HL-60 (cell line): ENCODE data around the gene EMC9.

Experiments used
- GABPA ChIP-seq: IDR thresholded peaks from 2 replicates; pipeline ENCODE4 v1.6.1; 2012; ENCODE audit warnings: low read depth
- POLR2AphosphoS5 ChIP-seq: IDR thresholded peaks from 2 replicates; pipeline ENCODE4 v1.6.1; 2012; ENCODE audit warnings: low read depth
- TF ChIP-seq, protein P1 (sequence below): IDR thresholded peaks from one replicate; pipeline ENCODE4 v1.5.1; 2011; ENCODE audit warnings: low read length, control low read depth, inconsistent platforms; ENCODE audit not compliant: insufficient read depth
- TF ChIP-seq, protein P2 (sequence below): IDR thresholded peaks from 2 replicates; pipeline ENCODE4 v1.6.1; 2012; ENCODE audit warnings: low read depth; ENCODE audit not compliant: insufficient replicate concordance

DNA sequence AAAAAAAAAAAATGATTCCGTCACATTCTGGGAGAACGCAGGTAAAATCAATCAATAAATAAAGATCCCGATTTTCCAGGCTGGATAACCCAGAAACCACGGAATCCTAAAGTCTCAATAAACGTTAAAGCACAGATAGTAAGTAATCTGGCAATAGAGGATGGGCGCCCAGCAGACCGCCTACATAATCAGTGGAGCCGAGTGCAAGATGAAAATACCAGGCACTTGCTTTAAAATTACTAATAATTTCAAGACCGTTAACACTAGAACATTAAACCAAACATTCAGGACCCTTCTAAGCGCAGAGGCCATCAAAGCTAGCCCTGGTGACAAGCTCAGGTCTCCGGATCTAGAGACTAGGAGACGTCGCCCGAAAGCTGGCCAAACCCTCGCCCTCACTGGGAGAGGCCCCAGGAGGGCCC is 28.0 kb downstream of the EMC9 start:
- TF ChIP-seq, protein P1, sequence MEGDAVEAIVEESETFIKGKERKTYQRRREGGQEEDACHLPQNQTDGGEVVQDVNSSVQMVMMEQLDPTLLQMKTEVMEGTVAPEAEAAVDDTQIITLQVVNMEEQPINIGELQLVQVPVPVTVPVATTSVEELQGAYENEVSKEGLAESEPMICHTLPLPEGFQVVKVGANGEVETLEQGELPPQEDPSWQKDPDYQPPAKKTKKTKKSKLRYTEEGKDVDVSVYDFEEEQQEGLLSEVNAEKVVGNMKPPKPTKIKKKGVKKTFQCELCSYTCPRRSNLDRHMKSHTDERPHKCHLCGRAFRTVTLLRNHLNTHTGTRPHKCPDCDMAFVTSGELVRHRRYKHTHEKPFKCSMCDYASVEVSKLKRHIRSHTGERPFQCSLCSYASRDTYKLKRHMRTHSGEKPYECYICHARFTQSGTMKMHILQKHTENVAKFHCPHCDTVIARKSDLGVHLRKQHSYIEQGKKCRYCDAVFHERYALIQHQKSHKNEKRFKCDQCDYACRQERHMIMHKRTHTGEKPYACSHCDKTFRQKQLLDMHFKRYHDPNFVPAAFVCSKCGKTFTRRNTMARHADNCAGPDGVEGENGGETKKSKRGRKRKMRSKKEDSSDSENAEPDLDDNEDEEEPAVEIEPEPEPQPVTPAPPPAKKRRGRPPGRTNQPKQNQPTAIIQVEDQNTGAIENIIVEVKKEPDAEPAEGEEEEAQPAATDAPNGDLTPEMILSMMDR: no peak
- TF ChIP-seq POLR2AphosphoS5 (no peak), GABPA (no peak)
- TF ChIP-seq, protein P2, sequence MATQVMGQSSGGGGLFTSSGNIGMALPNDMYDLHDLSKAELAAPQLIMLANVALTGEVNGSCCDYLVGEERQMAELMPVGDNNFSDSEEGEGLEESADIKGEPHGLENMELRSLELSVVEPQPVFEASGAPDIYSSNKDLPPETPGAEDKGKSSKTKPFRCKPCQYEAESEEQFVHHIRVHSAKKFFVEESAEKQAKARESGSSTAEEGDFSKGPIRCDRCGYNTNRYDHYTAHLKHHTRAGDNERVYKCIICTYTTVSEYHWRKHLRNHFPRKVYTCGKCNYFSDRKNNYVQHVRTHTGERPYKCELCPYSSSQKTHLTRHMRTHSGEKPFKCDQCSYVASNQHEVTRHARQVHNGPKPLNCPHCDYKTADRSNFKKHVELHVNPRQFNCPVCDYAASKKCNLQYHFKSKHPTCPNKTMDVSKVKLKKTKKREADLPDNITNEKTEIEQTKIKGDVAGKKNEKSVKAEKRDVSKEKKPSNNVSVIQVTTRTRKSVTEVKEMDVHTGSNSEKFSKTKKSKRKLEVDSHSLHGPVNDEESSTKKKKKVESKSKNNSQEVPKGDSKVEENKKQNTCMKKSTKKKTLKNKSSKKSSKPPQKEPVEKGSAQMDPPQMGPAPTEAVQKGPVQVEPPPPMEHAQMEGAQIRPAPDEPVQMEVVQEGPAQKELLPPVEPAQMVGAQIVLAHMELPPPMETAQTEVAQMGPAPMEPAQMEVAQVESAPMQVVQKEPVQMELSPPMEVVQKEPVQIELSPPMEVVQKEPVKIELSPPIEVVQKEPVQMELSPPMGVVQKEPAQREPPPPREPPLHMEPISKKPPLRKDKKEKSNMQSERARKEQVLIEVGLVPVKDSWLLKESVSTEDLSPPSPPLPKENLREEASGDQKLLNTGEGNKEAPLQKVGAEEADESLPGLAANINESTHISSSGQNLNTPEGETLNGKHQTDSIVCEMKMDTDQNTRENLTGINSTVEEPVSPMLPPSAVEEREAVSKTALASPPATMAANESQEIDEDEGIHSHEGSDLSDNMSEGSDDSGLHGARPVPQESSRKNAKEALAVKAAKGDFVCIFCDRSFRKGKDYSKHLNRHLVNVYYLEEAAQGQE: no peak
